Tibial artery (tissue), 4 donors: ENCODE measurements around the gene CDKN2A.

Experiments
- DNase-seq, 2 donors: peaks; one replicate each; pipeline ENCODE4 v3.0.0-alpha.2; 2019
- H3K27ac ChIP-seq, 2 donors: fragments of 200-600 bp; sonication (generic) in 1 of 2; 1 replicate in 1 of 2; 2 replicates in 1 of 2; pipeline ENCODE4 v1.5.1; 2018 to 2019; ENCODE audit warnings: mild to moderate bottlenecking in 1 of 2
- H3K27me3 ChIP-seq, 2 donors: fragments of 200-600 bp; sonication (generic) in 1 of 2; one replicate each; pipeline versions ENCODE4 v1.5.1 to v1.6.0; 2016 to 2019
- H3K36me3 ChIP-seq, 3 donors: fragments of 200-600 bp; sonication (generic) in 2 of 3; one replicate each; pipeline ENCODE4 v1.5.1; 2016 to 2019; ENCODE audit warnings: mild to moderate bottlenecking in 2 of 3
- H3K4me1 ChIP-seq, 4 donors: fragments of 200-600 bp; sonication (generic) in 2 of 4; 1 replicate in 3 of 4; 2 replicates in 1 of 4; pipeline ENCODE4 v1.5.1; 2016 to 2019
- H3K4me3 ChIP-seq, 2 donors: fragments of 200-600 bp; sonication (generic) in 1 of 2; 1 replicate in 1 of 2; 2 replicates in 1 of 2; pipeline ENCODE4 v1.5.1; 2018 to 2019; ENCODE audit warnings: mild to moderate bottlenecking in 2 of 2
- H3K9me3 ChIP-seq, 3 donors: fragments of 200-600 bp; sonication (generic) in 1 of 3; one replicate each; pipeline ENCODE4 v1.5.1; 2016 to 2019
- intact Hi-C: fragments of 100-400 bp; cut with DNase I; formaldehyde crosslinking; loops from one replicate; pipeline ENCODE4 v1.15.0; 2023; ENCODE audit warnings: low total_unique reads
- TF ChIP-seq, protein P1 (sequence below), 2 experiments: fragments of 200-600 bp in 1 of 2; fragments of 450-650 bp in 1 of 2; IDR thresholded peaks; one replicate each; pipeline ENCODE4 v1.5.1; 2017 to 2019; ENCODE audit warnings: antibody characterized with exemption in 2 of 2, mild to moderate bottlenecking in 1 of 2, moderate library complexity in 1 of 2

CDKN2A gene

DNA sequence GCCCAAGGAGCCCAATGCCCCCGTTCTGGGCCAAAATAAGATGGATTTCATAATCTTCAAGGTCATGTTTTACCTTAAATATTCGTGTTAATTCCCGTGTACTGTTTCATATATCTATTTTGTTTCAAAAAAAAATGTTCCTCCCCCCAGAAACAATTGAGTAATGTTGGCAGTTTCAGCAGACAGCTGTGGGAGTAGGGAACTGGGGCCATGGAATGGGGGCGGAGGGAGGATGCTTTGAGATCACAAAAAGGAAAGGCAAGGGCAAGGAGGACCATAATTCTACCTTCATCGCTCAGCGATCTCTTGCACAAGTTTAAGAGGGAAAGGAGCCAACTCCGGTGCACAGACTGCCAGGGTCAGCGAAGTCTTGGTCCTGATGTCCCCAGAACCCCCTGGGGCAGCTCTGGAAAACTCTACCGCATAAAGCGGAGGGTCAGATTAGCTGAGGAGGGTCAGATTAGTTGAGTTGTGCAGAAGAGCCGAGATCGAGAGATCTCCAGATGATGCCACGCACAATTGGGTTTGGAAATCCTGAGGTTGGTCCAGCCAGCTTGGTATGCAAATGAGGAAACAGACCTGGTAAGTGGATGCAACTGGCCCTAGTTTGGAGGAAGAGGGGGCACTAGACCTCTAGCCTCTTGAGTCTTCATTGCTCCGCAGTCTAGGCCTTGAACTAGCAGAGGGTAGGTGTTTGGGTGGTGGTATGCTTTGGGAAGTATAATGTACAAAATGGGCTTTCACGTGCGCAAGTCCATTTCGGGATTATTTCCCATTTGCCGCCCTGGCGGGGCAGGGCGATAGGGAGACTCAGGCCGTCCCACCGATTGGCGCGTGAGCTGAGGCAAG lies 24.0 kb downstream of the CDKN2A start:
- Histone ChIP-seq H3K36me3 (no peaks in the 10 kb centered on the region), H3K27ac (no peak overlapping the region), H3K4me3 (no peak overlapping the region), H3K4me1 (peaks cover 0 to 30% (median 17%) of the 10 kb centered on the region in 4 donors), H3K9me3 (peaks cover 0 to 4% (median 3%) of the 10 kb centered on the region in 3 donors), H3K27me3 (peaks cover 4 to 100% of the 10 kb centered on the region in 2 donors)
- TF ChIP-seq, protein P1, sequence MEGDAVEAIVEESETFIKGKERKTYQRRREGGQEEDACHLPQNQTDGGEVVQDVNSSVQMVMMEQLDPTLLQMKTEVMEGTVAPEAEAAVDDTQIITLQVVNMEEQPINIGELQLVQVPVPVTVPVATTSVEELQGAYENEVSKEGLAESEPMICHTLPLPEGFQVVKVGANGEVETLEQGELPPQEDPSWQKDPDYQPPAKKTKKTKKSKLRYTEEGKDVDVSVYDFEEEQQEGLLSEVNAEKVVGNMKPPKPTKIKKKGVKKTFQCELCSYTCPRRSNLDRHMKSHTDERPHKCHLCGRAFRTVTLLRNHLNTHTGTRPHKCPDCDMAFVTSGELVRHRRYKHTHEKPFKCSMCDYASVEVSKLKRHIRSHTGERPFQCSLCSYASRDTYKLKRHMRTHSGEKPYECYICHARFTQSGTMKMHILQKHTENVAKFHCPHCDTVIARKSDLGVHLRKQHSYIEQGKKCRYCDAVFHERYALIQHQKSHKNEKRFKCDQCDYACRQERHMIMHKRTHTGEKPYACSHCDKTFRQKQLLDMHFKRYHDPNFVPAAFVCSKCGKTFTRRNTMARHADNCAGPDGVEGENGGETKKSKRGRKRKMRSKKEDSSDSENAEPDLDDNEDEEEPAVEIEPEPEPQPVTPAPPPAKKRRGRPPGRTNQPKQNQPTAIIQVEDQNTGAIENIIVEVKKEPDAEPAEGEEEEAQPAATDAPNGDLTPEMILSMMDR (IDR thresholded peaks at IDR 0.05): no peak
- no peak for DNase-seq
- intact Hi-C loops: loop anchor here (5.0 kb wide), 1 partner anchor 122 kb away; no protein-coding TSS in a partner anchor

DNA sequence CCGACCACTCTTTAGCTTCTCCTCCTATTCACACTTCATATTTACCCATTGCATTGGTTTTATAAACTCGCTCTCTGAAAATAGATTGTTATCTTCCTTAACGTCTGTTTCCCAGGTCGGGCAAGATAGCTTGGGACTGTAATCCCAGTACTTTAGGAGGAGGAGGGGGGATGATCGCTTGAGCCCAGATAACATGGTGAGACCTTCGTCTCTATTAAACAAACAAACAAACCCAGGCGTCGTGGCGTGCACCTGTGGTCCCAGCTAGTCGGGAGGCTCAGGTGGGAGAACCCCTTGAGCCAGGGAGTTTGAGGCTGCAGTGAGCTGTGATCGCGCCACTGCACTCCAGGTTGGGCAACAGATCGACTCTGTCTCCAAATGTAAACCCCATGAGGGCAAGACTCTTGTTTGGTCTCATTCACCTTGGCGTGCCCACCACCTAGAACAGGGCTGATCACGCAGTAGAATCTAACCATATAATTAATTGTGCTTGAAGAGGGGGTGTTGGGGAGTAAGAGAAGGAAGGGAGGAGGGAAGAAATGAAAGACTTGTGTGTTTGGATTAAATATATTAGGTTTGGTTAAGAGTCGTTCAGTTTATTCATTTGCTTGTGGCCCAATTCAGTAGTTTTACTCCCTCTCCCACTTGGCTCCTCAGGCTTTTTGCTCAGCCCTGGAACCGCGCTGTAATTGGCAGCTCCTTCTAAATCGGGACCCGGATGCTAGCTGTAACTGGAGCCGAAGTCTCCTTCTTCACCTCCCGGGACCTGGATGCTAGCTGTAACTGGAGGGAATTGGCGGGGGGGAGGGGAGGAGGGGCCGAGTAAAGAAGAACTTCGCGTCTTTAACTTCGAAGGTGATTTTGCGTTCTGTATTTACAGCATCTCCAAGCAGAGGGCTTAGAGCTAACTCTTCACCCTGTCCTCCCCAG lies 24.9 kb downstream of the CDKN2A start:
- no peak overlapping the region for H3K4me3 ChIP-seq
- H3K27me3 ChIP-seq: peaks cover 4 to 99% of the 10 kb centered on the region in 2 donors
- no peak for DNase-seq
- intact Hi-C loops: no loop called here
- peaks cover 0 to 8% (median 3%) of the 10 kb centered on the region in 3 donors for H3K9me3 ChIP-seq
- H3K4me1 ChIP-seq: peaks cover 0 to 26% (median 10%) of the 10 kb centered on the region in 4 donors
- TF ChIP-seq, protein P1 (IDR thresholded peaks at IDR 0.05): no peak
- H3K27ac ChIP-seq: no peak overlapping the region
- no peaks in the 10 kb centered on the region for H3K36me3 ChIP-seq

DNA sequence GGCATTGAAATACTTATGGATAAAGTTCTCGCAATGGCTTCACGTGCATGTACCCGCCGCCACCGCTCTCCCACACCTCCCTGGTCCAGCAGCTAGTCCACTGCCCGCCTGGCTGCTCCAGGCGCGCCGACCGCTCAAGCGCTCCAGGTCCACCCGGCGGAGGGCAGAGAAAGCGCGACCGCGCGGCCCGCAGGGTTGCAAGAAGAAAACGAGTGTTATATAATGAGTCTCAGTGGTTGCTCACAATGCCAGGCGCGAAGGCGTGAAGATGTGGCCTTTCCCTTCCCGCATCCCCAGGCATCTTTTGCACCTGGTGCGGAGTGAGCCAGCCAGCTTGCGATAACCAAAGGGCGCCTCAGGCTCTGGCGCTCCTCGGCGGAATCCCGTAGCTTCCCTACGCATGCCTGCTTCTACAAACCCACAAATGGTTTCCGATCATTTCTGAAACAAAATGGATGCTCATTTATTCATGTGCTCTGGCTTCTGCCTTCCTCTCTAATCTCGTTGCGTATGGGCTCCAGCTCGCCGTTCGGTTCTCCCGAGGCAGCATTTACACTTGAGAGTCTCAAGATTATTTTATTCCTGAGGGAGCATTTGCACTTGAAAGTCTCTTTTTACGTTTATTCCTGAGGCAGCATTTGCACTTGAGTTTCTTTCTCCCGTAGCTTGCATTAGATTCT lies 25.7 kb downstream of the CDKN2A start:
- Histone ChIP-seq H3K9me3 (peaks cover 0 to 8% (median 3%) of the 10 kb centered on the region in 3 donors), H3K27ac (no peak overlapping the region), H3K4me1 (peaks cover 0 to 22% (median 9%) of the 10 kb centered on the region in 4 donors), H3K36me3 (no peaks in the 10 kb centered on the region), H3K27me3 (peaks cover 4 to 98% of the 10 kb centered on the region in 2 donors), H3K4me3 (no peak overlapping the region)
- intact Hi-C loops: no loop called here
- DNase-seq: no peak
- TF ChIP-seq, protein P1 (IDR thresholded peaks at IDR 0.05): no peak

DNA sequence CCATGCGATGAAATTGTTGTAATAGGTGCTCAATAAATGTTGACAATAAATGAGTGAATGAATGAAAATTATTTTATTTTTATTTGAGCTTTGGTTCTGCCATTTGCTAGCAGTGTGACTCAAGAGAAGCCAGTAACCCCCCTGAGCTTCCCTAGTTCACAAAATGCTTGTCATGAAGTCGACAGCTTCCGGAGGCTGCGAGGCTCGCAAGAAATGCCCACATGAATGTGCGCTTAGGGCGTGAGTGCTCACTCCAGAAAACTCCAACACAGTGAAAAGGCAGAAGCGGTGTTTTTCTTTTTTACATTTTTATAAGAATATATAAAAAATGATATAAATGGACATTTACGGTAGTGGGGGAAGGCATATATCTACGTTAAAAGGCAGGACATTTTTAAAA lies 26.5 kb downstream of the CDKN2A start:
- Histone ChIP-seq H3K27me3 (peaks cover 4 to 97% of the 10 kb centered on the region in 2 donors), H3K36me3 (no peaks in the 10 kb centered on the region), H3K27ac (no peak overlapping the region), H3K4me1 (peaks cover 0 to 22% (median 9%) of the 10 kb centered on the region in 4 donors), H3K4me3 (no peak overlapping the region), H3K9me3 (peaks cover 0 to 8% (median 3%) of the 10 kb centered on the region in 3 donors)
- intact Hi-C loops: no loop called here
- no peak for DNase-seq
- TF ChIP-seq, protein P1 (IDR thresholded peaks at IDR 0.05): no peak

DNA sequence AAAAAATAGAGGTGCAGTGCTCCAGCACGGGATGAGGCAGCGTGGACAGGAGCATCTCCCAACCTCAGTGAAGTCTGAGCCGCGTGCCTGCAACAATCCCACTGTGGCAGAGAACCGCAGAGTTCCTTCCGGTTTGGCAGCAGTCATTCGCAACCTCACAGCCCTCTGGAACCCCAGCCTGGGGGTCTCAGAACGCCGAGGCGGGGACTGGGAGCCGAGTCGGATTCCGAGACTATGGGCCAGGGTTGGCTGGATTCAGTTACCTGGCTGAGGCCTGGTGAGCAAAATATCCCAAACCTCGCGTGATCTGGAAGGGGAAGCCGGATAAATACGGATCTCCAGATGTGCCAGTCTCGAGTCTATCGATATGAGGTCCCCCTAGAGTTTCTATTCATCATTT lies 27.0 kb downstream of the CDKN2A start:
- H3K27me3 ChIP-seq: peaks cover 4 to 91% of the 10 kb centered on the region in 2 donors
- H3K4me1 ChIP-seq: peaks cover 0 to 22% (median 9%) of the 10 kb centered on the region in 4 donors
- no peak for DNase-seq
- peaks cover 0 to 8% (median 3%) of the 10 kb centered on the region in 3 donors for H3K9me3 ChIP-seq
- TF ChIP-seq, protein P1 (IDR thresholded peaks at IDR 0.05): no peak
- intact Hi-C loops: no loop called here
- H3K4me3 ChIP-seq: no peak overlapping the region
- H3K36me3 ChIP-seq: no peaks in the 10 kb centered on the region
- H3K27ac ChIP-seq: no peak overlapping the region
